ENCODE results near the gene ADI1.

ADI1 gene

DNA sequence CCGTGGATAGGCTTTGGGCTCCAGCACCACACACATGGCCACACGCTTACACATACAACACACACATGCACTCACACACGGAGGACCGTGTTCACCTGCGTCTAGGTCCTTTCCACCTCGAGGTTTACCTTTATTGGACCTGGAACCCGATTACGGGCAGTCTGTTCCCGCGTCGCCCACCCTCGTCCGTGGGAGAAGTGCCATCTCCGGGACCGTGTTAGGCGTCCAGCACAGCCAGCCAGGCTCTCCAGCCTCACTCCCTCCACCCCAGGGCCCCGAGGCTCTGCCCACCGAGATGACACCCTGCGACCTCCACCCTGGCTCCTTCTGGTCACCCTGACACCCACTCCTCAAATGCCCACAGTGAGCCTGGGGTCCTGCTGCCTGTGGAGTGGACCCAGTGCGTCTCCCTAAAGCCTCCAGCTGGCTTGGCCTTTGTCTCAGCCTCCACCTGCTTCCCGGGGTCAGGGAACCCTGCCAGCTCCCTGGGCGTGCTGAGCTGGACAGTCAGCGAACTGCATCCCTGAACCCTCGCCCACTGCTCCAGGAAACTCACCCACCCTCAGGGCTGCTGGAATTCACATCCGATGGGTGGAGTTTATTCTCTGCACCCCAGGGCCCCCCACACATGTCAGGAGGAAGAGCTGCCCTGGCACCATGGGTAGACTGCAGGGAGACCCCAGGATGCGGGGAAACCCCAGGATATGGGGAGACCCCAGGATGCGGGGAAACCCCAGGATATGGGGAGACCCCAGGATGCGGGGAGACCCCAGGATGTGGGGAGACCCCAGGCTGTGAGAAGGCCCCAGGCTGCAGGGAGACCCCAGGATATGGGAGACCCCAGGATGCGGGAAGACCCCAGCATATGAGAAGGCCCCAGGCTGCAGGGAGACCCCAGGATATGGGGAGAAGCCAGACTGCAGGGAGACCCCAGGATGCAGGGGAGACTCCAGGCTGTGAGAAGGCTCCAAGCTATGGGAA lies 33.0 kb downstream of the ADI1 start:
- TF ChIP-seq TAF1 (IDR thresholded peaks at IDR 0.05; ENCODE audit: borderline replicate concordance, insufficient read depth, low read length) (no peak), FOXP2 (optimal IDR thresholded peaks at IDR 0.05; ENCODE audit: borderline replicate concordance, extremely low read depth, extremely low read length, insufficient read depth) (no peak), SIN3A (IDR thresholded peaks at IDR 0.05; ENCODE audit: borderline replicate concordance, insufficient read depth, low read length) (no peak), POLR2AphosphoS5 (IDR thresholded peaks at IDR 0.05; ENCODE audit: low read depth, low read length) (no peak)
- TF ChIP-seq, protein P1, sequence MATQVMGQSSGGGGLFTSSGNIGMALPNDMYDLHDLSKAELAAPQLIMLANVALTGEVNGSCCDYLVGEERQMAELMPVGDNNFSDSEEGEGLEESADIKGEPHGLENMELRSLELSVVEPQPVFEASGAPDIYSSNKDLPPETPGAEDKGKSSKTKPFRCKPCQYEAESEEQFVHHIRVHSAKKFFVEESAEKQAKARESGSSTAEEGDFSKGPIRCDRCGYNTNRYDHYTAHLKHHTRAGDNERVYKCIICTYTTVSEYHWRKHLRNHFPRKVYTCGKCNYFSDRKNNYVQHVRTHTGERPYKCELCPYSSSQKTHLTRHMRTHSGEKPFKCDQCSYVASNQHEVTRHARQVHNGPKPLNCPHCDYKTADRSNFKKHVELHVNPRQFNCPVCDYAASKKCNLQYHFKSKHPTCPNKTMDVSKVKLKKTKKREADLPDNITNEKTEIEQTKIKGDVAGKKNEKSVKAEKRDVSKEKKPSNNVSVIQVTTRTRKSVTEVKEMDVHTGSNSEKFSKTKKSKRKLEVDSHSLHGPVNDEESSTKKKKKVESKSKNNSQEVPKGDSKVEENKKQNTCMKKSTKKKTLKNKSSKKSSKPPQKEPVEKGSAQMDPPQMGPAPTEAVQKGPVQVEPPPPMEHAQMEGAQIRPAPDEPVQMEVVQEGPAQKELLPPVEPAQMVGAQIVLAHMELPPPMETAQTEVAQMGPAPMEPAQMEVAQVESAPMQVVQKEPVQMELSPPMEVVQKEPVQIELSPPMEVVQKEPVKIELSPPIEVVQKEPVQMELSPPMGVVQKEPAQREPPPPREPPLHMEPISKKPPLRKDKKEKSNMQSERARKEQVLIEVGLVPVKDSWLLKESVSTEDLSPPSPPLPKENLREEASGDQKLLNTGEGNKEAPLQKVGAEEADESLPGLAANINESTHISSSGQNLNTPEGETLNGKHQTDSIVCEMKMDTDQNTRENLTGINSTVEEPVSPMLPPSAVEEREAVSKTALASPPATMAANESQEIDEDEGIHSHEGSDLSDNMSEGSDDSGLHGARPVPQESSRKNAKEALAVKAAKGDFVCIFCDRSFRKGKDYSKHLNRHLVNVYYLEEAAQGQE (IDR thresholded peaks at IDR 0.05; ENCODE audit: insufficient read depth in 1 of 2, low read depth in 2 of 2, low read length in 2 of 2), result no peak

DNA sequence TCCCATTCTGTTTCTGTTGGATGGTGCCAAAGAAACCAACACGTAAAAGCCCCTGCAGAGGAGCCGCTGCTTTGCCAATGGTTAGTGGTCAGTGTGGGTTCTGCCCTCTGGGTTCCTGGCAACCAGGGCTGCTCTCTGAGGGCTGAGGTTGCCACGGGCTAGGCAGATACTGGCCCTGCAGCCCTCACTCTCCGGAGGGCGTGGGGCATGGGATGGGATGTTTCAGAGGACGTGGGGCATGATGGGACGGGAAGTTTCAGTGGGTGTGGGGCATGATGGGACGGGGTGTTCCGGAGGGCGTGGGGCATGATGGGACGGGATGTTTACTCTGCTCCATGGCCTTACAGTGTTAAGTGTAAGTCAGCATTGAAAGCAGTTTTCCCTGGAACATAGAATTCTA lies 34.2 kb downstream of the ADI1 start:
- no peak for TF ChIP-seq POLR2AphosphoS5 (IDR thresholded peaks at IDR 0.05; ENCODE audit: low read depth, low read length)

DNA sequence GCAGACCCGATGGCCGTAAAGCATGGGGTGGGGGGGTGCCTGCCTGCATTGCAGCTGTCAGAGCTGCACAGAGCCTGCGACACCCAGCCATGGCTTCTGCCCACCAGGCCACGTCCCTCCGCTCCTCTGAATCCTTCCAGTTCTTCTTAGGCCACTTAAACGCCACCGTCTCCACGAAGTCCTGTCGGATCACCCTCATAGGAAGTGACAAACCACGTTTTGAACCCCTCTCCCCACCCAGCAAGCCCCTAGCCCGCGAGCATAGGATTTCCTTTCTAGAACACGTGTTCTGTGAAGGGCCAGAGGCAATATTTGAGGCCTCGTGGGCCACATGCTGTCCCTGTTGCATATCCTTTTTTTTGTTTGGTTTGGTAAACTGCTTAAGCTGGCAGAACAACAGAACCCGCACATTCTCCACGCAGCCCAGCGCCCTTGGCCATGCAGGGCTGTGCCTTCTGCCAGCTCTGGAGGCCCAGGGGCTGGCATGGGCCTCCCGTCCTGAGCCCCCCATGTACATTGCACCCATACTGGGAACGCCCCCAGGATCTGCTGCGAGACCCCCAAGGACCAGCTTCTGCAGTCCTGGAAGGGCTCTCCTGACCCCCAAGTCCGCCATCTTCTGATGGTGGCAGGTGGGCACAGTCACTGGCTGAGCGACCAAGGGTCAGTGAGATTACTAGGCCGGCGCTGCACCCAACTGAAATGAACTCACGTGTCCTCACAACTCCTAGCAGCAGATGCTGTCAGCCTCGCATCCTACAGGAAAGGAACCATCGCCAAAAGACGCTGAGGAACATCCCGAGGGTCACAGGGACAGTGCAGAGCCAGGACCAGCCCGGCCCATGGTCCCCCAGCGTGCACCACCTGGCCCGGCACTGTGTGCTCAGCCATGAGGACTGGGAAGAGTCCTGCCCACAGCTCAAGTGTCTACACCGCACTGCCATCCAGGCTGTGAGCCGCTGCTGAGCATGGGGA lies 35.1 kb downstream of the ADI1 start:
- TF ChIP-seq POLR2AphosphoS5 (IDR thresholded peaks at IDR 0.05; ENCODE audit: low read depth, low read length) (no peak), SIN3A (IDR thresholded peaks at IDR 0.05; ENCODE audit: borderline replicate concordance, insufficient read depth, low read length) (no peak), TAF1 (IDR thresholded peaks at IDR 0.05; ENCODE audit: borderline replicate concordance, insufficient read depth, low read length) (no peak), FOXP2 (optimal IDR thresholded peaks at IDR 0.05; ENCODE audit: borderline replicate concordance, extremely low read depth, extremely low read length, insufficient read depth) (no peak)
- TF ChIP-seq, protein P1 (IDR thresholded peaks at IDR 0.05; ENCODE audit: insufficient read depth in 1 of 2, low read depth in 2 of 2, low read length in 2 of 2), result no peak

DNA sequence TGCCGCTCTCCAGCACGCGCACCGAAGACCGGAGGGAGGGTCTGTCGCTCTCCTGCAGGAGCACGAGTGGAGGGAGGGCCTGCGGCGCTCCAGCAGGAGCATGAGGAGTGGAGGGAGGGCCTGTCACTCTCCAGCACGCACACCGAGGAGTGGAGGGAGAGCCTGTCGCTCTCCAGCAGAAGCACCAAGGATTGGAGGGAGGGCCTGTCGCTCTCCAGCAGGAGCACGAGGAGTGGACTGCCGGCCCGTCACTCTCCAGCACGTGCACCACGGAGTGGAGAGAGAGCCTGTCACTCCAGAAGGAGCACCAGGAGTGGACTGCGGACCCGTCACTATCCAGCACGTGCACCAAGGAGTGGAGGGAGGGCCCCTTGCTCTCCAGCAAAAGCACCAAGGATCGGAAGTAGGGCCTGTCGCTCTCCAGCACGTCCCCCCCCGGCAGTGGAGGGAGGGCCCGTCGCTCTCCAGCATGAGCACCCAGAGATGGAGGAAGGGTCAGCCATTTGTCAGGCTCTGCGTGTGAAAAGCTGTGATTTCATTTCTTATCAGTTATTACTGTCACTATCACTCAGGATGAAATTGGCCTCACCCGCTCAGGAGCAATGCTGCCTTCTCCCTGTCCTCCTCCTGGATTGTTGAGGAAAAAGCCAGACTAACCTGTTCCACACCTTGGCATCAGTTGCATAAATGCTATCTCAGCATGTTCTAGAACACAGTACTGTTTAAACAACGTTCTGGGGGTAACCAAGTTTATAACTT lies 35.9 kb downstream of the ADI1 start:
- TF ChIP-seq POLR2AphosphoS5 (IDR thresholded peaks at IDR 0.05; ENCODE audit: low read depth, low read length), result no peak
- TF ChIP-seq FOXP2 (optimal IDR thresholded peaks at IDR 0.05; ENCODE audit: borderline replicate concordance, extremely low read depth, extremely low read length, insufficient read depth), result no peak
- no peak for TF ChIP-seq TAF1 (IDR thresholded peaks at IDR 0.05; ENCODE audit: borderline replicate concordance, insufficient read depth, low read length)
- TF ChIP-seq, protein P1 (IDR thresholded peaks at IDR 0.05; ENCODE audit: insufficient read depth in 1 of 2, low read depth in 2 of 2, low read length in 2 of 2), result no peak
- TF ChIP-seq SIN3A (IDR thresholded peaks at IDR 0.05; ENCODE audit: borderline replicate concordance, insufficient read depth, low read length), result no peak

DNA sequence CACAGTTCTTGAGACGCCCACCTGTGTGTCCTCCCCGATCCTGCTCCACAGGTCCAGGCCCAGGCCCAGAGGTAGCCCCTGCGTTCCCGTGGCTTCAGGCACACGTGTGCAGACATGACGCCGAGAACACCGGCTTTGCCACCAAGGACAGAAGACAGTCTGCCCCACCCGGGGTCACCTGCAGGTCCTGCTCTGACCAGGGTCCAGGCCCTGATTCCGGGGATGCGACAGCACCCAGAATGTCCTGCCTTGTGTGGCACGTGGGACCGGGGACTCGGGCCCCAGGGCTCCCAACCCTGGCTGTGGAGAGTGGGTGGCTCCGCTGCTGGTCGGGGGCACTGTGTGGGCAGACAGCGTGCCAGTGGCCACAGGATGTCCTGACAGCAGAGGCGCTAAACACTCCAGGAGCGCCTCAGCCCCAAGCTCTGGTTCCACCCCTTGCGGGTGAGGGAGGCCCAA lies 36.9 kb downstream of the ADI1 start:
- TF ChIP-seq TAF1 (IDR thresholded peaks at IDR 0.05; ENCODE audit: borderline replicate concordance, insufficient read depth, low read length) (no peak), FOXP2 (optimal IDR thresholded peaks at IDR 0.05; ENCODE audit: borderline replicate concordance, extremely low read depth, extremely low read length, insufficient read depth) (no peak), POLR2AphosphoS5 (IDR thresholded peaks at IDR 0.05; ENCODE audit: low read depth, low read length) (no peak), SIN3A (IDR thresholded peaks at IDR 0.05; ENCODE audit: borderline replicate concordance, insufficient read depth, low read length) (no peak)
- TF ChIP-seq, protein P1 (IDR thresholded peaks at IDR 0.05; ENCODE audit: insufficient read depth in 1 of 2, low read depth in 2 of 2, low read length in 2 of 2), result no peak
